C4-2B (cell line): ENCODE measurements around the gene KCNMA1.

ENCODE experiments used
- CTCF ChIP-seq: fragments of 450-650 bp; conservative IDR thresholded peaks from 2 replicates; pipeline ENCODE4 v1.5.1; 2017; ENCODE audit warnings: mild to moderate bottlenecking
- ZFX ChIP-seq: fragments of 450-650 bp; IDR thresholded peaks from 2 replicates; pipeline ENCODE4 v1.6.1; 2017

- no peak for TF ChIP-seq CTCF
- TF ChIP-seq ZFX, result no peak
These were observed 478.9 kb downstream of the KCNMA1 start for GRCh38 chr10:77158666-77159065.
